ENCODE results near the gene OR8H3.
"Not testable (repeated sequence)": the region's sequence is repeated elsewhere in the genome, so short reads cannot be mapped to it uniquely, and the experiment has no call there.

The OR8H3 gene, protein sequence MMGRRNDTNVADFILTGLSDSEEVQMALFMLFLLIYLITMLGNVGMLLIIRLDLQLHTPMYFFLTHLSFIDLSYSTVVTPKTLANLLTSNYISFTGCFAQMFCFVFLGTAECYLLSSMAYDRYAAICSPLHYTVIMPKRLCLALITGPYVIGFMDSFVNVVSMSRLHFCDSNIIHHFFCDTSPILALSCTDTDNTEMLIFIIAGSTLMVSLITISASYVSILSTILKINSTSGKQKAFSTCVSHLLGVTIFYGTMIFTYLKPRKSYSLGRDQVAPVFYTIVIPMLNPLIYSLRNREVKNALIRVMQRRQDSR

DNA sequence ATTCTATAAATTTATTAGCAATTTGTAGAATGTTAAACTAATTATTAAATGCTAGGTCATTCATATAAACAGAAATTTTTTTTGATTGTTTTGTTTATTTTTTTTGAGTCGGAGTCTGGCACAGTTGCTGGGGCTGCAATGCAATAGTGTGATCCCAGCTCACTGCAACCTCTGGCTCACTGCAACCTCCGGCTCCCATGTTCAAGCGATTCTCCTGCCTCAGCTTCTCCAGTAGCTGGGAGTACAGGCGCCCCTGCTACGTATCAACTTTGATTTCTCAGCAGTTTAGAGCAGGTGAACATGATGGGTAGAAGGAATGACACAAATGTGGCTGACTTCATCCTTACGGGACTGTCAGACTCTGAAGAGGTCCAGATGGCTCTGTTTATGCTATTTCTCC lies at the start of gene OR8H3:
Gene OR8H3, plus strand, starts transcription at position 301 of the 400 bp plus-strand sequence. Its CDS starts 0 bp downstream, at position 301.
- DNase-seq, result no peak

DNA sequence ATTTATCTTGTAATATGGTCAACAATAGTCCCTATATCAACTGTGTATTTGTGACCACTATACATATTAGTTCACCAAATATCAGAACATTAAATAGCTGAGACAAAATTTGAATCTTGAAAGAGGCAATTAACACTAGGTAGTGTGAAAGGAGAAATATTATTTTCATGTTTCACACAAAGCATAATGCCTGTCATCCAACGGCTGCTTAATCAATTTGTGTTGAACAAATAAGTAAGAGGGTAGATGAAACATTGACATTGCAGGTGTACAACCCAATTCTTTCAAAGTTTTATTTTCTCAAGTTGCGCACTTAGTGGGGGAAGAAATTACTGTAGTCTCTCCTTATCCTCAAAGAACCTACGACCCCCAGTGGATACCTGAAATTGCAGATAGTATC lies 32.5 kb upstream of the OR8H3 start:
- DNase-seq, result no peak

DNA sequence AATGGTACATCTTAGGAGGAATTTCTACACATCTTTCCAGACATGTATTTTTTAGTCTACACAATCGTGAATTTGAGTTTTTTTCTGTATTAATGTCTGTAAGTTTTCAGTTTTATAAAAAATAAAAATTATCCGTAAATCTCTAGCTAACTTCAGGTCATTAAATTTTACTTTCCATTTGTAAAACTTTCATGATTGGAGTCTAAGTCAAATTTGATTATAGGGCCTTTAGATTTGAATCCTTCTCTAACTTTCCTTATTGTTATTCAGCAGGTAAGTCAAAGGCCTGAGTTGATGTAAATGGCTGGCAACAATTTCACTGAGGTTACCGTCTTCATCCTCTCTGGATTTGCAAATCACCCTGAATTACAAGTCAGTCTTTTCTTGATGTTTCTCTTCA lies 29.2 kb upstream of the OR8H3 start, which contains the start of gene OR8I2:
Gene OR8I2, plus strand, starts transcription at position 301 of the 400 bp plus-strand sequence. Its CDS starts 0 bp downstream, at position 301.
- no peak for DNase-seq

- DNase-seq, result no peak
Measured at GRCh38 chr11:56103210-56103737, 18.9 kb upstream of the OR8H3 start, which contains the start of gene OR8H2. Gene OR8H2 (plus strand): TSS chr11:56103687. CDS start chr11:56105043, 1,356 bp downstream.

DNA sequence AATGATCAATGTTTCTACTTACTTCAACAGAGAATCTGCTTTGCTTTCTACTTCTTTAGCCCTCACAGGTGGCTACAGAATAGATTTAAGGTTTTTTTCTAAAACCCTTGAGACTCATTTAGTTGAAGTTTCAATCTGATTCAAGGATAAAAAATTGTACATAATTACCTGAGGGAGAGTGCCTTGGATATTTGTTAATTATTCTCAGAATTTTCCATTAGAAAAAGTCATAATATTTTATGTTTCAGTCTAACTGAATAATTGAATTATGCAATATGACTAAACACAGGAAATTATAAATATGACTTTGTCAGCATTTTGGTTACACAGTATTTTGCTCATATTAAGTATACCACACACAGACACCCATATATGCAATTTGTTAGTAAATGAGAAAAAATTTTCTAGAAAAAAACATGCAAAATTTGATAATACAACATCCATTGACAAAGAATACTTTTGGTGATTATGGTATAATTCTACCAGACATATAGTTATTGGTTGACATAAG lies 18.0 kb downstream of the OR8H3 start, which contains the start of gene OR8J3:
Gene OR8J3, minus strand, starts transcription at position 51 of the 511 bp plus-strand sequence. CDS start 2,483 bp downstream, outside the sequence.
- DNase-seq, result no peak

GRCh38 chr11:56143681-56144080 lies 21.5 kb downstream of the OR8H3 start:
- DNase-seq, result not testable (repeated sequence)

- no peak for DNase-seq
Measured at GRCh38 chr11:56151376-56151775, 29.2 kb downstream of the OR8H3 start.

DNA sequence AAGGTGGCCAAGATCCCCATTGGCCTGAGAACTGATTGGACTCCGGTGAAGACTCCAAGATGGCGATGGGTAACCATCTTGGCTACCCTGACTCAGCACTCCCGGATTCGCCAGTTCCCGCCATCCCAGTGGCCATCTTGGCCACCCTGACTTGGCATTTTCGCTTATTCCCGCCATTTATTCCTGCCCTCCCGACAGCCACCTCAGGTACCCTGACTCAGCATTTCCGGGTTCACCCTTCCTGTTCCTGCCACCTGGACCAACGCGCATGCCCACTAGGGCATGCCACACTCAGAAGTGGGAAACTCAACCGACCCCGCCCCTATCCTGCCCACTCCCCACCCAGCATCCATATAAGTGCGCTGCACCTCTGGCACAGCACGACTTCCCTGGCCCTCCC lies 30.2 kb downstream of the OR8H3 start:
- DNase-seq, result no peak

DNA sequence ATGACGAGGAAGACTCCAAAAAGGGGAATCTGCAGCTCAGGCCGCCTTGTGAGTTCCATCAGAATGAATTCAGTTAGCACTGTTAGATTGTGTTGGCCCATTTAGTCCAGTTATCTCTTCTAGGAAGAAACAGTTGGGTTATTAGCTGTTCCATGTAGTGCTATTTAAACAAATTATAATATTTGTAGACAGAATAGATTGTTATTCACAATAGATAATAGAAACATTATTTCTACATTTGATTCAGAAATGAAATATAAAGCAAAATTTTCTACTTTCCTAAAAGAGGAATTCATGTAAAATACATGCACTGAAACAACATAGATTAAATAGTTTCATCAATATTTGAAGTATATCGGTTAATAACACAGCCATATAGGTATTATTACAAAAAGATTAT lies 38.0 kb downstream of the OR8H3 start, which contains the start of gene OR8K5:
Gene OR8K5, minus strand, starts transcription at position 101 of the 400 bp plus-strand sequence. Its CDS starts 0 bp downstream, at position 101.
- no peak for DNase-seq

GRCh38 chr11:56163804-56164203 lies 41.6 kb downstream of the OR8H3 start:
- DNase-seq, result no peak

- no peak for DNase-seq
Measured at GRCh38 chr11:56172256-56172830, 50.2 kb downstream of the OR8H3 start.
